GM19463 (cell line): Measurements from ENCODE around the gene UBALD2.
A peak's percentile ranks its signal among the peaks of the same experiment; 100 is the strongest.
"Not testable (repeated sequence)": the region's sequence is repeated elsewhere in the genome, so short reads cannot be mapped to it uniquely, and the experiment has no call there.

Experiments used
- ATAC-seq: cut with Tn5 transposase; IDR thresholded peaks from one replicate; pipeline ENCODE4 v1.9.1; 2021; ENCODE audit warnings: mild to moderate bottlenecking, moderate library complexity; ENCODE audit not compliant: unreplicated experiment

UBALD2 gene

GRCh38 chr17:76263896-76264295 lies 1.3 kb upstream of the UBALD2 start:
- no peak for ATAC-seq

DNA sequence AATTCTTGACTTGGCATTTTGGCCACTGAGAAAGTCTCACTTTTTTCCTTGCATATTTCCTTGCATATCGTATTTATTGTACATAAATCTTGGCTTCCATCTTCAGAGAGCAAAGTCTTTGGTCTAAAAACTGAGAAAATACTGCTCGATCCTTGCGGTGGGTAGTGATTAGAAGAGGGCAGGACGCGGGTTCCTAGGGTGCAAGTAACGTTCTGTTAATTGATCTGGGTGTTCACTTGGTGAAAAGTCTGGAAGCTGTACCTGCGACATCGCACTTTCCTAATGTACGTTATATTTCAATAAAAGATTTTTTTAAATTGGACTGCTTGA lies 758 bp upstream of the UBALD2 start:
- ATAC-seq, result no peak

GRCh38 chr17:76265624-76266243 lies 586 bp downstream of the UBALD2 start:
- no peak for ATAC-seq

- no peak for ATAC-seq
These were observed 1.2 kb downstream of the UBALD2 start for GRCh38 chr17:76266244-76266938.

GRCh38 chr17:76267051-76267576 lies 2.0 kb downstream of the UBALD2 start:
- no peak for ATAC-seq

GRCh38 chr17:76267581-76268001 lies 2.4 kb downstream of the UBALD2 start:
- ATAC-seq, result not testable (repeated sequence)

GRCh38 chr17:76268015-76268749 lies 3.0 kb downstream of the UBALD2 start:
- ATAC-seq, result no peak

DNA sequence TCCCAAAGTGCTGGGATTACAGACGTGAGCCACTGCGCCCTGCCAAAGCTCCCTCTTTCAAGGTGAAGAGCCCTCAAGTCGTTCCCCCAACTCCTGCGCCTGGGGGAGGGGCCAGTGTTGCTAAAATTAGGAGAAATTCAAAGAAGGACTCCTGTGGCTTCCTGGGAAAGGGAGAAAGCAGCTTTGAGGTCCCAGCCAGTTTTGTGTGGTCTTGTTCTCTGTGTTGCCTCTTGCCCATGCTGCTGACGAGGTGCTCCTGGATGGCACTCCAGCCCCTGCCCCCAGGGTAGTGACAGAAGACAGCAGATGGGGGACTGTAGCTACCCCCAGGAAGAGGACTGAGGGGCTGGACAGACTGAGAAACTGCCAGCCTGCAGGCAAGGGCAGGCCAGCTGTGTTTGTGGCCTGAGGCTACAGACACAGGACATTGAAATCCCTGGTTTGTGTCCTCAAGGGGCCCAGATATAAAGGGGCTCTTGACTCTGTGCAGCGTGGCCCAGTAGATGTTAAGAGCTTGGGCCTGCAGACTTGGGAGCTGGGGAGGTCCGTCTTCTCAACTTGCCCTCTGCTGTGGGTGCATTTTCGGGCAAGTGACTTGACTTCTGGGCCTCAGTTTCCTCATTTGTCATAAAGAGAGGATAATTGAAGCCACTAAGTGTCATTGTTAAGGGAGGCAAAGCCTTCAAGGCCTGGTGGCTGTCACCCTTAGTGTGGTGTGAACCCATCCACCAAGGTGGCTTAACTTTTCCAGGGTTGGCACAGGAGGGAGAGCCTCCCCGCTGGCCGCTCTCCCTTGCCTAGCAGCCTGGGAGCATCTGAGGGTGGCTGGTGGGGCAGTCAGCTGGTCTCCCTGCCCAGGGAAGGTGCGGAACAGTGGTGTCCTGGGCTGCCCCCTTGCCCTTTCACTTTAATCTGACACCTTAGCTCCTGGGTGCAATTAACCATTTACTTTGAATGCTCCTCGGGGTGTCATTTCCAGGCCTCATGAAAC lies 4.1 kb downstream of the UBALD2 start:
- ATAC-seq, result no peak

DNA sequence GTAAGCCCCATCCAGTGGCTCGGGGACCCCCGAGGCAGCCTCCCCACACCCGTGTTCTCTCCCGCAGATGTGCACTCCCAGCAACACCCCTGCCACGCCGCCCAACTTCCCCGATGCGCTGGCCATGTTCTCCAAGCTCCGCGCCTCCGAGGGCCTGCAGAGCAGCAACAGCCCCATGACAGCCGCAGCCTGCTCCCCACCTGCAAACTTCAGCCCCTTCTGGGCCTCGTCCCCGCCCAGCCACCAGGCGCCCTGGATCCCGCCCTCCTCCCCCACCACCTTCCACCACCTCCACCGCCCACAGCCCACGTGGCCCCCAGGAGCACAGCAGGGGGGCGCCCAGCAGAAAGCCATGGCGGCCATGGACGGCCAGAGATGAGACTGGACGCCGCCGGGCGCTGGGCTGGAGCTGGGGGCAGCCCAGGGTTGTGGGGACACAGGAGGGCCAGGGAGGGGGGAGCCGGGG lies 5.0 kb downstream of the UBALD2 start:
- ATAC-seq, result no peak

DNA sequence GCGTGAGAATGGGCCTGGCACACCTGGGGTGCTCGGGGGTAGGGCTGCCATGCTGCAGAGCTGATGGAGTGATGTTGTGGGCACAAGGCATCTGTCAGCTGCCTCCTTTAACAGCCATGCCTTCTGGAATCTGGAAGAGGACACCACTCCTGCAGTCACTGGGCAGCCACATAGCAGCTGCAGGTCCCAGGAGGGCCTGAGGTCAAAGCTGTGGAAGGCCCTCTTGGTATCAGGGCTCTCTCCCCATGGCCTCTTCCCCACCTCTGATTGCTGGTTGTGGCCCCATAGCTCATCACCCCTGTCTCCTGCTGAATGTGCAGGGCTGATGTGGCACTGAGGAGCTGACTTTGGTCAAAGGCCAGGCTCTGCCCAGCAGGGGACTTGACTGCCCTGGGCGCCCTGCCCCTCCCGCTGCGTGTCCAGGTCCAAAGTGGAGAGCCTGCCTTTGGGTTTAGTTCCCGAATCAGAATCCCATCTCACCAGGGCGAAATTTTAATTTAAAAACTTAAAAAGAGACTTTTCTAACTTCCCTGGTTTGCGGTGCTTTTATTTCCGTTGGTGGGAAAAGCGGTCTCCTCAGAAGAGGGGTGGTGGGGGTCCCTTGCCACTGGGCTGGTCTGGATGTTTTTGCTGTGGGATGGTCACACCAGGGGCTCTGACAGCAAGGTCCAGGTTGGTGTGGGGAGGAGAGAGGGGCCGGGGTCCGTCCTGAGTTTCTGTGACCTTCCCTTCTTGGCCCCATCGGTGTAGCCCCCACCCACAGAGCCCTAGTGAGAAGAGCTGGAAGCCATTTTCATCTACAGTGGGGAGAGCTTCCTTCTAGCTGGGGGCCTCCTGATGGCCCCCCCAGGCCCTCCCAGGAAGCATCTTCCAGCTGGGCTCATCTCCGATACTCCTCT lies 5.9 kb downstream of the UBALD2 start:
- no peak for ATAC-seq

- ATAC-seq, result peak; percentile 45
These were observed 6.8 kb downstream of the UBALD2 start for GRCh38 chr17:76271669-76272540.

GRCh38 chr17:76272541-76273444 lies 7.6 kb downstream of the UBALD2 start:
- peak; percentile 24 for ATAC-seq

DNA sequence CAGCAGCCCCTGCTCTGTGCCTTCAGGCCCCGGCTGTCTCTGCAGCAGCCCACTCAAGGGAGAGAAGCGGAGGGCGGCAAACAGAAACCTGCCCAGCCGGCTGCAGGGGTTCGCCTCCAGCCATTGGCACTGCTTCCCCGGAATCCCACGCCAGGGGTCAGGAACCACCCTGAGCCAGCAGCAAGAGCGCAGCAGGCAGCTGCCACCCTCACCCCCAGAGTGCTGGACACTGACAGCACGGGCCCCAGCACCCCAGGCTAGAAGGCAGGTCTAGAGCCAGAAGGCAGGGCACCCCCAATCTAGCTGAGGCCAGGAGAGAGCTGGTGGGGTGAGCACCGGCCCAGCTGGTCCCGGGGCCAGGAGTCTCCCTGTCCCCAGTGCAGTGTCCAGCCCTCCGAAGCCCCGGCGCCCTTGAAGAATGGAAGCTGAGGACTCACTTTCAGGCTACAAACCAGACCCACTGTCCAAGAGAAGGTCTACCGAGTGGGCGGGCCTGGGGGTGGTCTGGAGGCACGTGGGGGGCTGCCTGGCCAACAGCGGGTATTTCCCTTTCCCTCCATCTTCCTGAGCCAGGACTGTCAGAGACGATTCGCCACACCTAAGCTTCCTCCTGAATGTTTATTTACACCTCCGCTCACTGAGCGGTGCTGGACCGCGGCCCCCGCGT lies 8.4 kb downstream of the UBALD2 start:
- ATAC-seq, result no peak

GRCh38 chr17:76274112-76274956 lies 9.2 kb downstream of the UBALD2 start:
- no peak for ATAC-seq

DNA sequence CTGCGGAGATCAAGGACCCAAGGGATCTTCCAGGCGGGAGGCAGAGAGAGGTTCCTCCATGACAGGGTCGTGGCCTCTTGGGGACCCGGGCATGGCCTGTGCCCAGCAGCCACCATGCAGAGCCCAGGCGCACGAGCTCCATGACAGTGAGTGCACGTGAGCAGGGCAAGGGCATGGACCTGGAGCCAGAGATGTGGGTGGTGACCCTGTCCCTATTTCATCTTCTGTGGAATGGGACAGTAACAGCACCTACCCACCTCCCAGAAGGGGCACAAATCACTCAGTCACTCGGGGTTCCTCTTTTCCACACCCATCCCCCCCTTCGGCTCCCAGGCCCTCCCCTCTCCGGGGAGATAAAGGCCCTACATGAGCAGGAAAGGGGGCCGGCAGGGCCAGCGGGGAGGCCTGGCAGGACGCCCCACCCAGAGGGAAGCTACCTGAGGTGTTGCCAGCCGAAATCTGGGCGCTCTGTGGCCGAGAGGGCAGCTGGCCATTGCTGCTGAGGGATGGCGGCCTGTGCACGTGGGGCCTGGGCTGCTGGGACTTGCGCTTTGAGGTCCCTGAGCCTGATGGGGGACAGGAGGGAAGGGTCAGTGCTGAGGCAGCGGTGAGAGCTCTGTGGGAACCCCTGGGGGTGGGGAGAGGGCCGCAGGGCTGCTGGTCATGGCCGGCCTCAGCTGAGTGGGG lies 10.4 kb downstream of the UBALD2 start:
- ATAC-seq, result no peak

DNA sequence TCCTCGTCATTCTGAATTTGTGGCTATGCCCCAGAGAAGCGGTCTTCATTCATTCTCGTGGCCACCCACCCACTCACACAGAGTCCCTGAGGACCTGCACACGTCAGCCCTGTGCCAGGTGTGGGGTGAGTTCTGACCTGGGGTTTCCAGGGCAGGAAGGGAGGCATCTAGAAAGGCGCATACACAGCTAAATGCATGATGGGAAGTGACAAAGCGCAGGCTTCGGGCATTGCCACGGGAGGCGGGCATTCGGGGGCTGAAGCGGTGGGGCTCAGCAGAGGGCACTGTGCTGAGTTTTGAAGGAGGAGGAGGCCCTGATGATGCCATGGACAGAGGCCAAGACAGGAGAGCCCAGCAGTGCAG lies 10.9 kb downstream of the UBALD2 start:
- no peak for ATAC-seq
